ACC112 (cell line): ENCODE measurements around the gene IER2.
"Not testable (repeated sequence)": the region's sequence is repeated elsewhere in the genome, so short reads cannot be mapped to it uniquely, and the experiment has no call there.

Source experiments
- H2AFZ ChIP-seq: fragments of 200-600 bp; sonication (generic); one replicate; pipeline ENCODE4 v1.6.0; 2017; ENCODE audit warnings: antibody characterized with exemption, low read length; ENCODE audit not compliant: unreplicated experiment
- H3K27ac ChIP-seq: fragments of 200-600 bp; sonication (generic); 2 replicates; pipeline ENCODE4 v1.5.1; 2014; ENCODE audit warnings: low read depth, mild to moderate bottlenecking, antibody characterized with exemption, low read length, moderate library complexity
- H3K27me3 ChIP-seq: fragments of 200-600 bp; sonication (generic); 2 replicates; pipeline ENCODE4 v1.6.1; 2014; ENCODE audit warnings: mild to moderate bottlenecking, antibody characterized with exemption, low read length, moderate library complexity, mixed read lengths; ENCODE audit not compliant: insufficient read depth
- H3K36me3 ChIP-seq: fragments of 200-600 bp; sonication (generic); 2 replicates; pipeline ENCODE4 v1.6.1; 2016; ENCODE audit warnings: mild to moderate bottlenecking, antibody characterized with exemption, low read length, moderate library complexity, mixed read lengths; ENCODE audit not compliant: insufficient read depth
- H3K4me1 ChIP-seq: fragments of 200-600 bp; sonication (generic); one replicate; pipeline ENCODE4 v1.6.1; 2016; ENCODE audit warnings: low read length, mixed read lengths; ENCODE audit not compliant: insufficient read depth, unreplicated experiment, control insufficient read depth
- H3K4me3 ChIP-seq: fragments of 200-600 bp; sonication (generic); 2 replicates; pipeline ENCODE4 v1.5.1; 2014; ENCODE audit warnings: mild to moderate bottlenecking, low read depth, low read length
- H3K79me2 ChIP-seq: fragments of 200-600 bp; sonication (generic); one replicate; pipeline ENCODE4 v1.6.0; 2016; ENCODE audit warnings: low read length; ENCODE audit not compliant: control insufficient read depth, unreplicated experiment, insufficient read depth

Gene IER2

DNA sequence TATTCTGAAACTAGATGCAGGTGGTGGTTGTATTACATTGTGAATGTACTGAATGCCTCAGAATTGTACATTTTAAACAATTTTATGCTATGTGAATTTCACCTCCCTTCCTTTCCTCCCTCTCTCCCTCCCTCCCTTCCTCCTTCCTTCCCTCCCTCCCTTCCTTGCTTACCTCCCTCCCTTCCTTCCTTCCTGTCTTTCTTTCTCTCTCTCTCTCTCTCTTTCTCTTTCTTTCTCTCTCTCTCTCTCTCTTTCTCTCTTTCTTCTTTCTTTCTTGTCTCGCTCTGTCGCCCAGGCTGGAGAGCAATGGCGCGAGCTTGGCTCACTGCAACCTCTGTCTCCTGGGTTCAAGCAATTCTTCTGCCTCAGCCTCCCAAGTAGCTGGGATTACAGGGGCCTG is 37.2 kb downstream of the IER2 start:
- H3K27ac ChIP-seq: no peak overlapping the region
- H3K79me2 ChIP-seq: no peaks in the 10 kb centered on the region
- no peaks in the 10 kb centered on the region for H3K4me1 ChIP-seq
- no peaks in the 10 kb centered on the region for H3K36me3 ChIP-seq
- no peaks in the 10 kb centered on the region for H3K27me3 ChIP-seq
- no peak overlapping the region for H2AFZ ChIP-seq
- no peak overlapping the region for H3K4me3 ChIP-seq

DNA sequence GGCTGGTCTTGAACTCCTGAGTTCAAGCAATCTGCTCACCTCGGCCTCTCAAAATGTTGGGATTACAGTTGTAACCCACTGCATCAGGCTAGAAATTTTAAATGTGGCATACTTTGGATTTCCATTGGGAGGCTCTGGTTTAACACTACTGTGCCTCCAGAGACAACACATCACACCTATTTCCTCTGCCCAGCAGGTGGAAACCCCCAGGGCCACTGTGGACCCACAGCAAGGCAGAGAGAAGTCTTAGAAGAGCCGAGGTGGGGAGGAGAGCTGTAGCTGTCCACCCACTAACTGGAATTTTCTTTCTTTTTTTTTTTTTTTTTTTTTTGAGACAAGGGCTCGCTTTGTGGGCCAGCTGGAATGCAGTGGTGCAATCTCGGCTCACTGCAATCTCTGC is 39.4 kb downstream of the IER2 start:
- no peak overlapping the region for H2AFZ ChIP-seq
- no peaks in the 10 kb centered on the region for H3K27me3 ChIP-seq
- no peak overlapping the region for H3K27ac ChIP-seq
- H3K79me2 ChIP-seq: no peaks in the 10 kb centered on the region
- H3K36me3 ChIP-seq: no peaks in the 10 kb centered on the region
- no peak overlapping the region for H3K4me3 ChIP-seq
- no peaks in the 10 kb centered on the region for H3K4me1 ChIP-seq

GRCh38 chr19:13190781-13191540 is 40.8 kb downstream of the IER2 start:
- no peak overlapping the region for H3K27ac ChIP-seq
- H3K4me3 ChIP-seq: no peak overlapping the region
- no peaks in the 10 kb centered on the region for H3K79me2 ChIP-seq
- H3K36me3 ChIP-seq: no peaks in the 10 kb centered on the region
- no peaks in the 10 kb centered on the region for H3K27me3 ChIP-seq
- H3K4me1 ChIP-seq: no peaks in the 10 kb centered on the region
- H2AFZ ChIP-seq: no peak overlapping the region

GRCh38 chr19:13195678-13196077 is 45.5 kb downstream of the IER2 start:
- no peaks in the 10 kb centered on the region for H3K4me1 ChIP-seq
- no peak overlapping the region for H3K27ac ChIP-seq
- H2AFZ ChIP-seq: no peak overlapping the region
- H3K4me3 ChIP-seq: no peak overlapping the region
- no peaks in the 10 kb centered on the region for H3K36me3 ChIP-seq
- H3K79me2 ChIP-seq: no peaks in the 10 kb centered on the region
- no peaks in the 10 kb centered on the region for H3K27me3 ChIP-seq

- H2AFZ ChIP-seq: no peak overlapping the region
- H3K4me3 ChIP-seq: no peak overlapping the region
- no peaks in the 10 kb centered on the region for H3K36me3 ChIP-seq
- no peak overlapping the region for H3K27ac ChIP-seq
- no peaks in the 10 kb centered on the region for H3K79me2 ChIP-seq
- H3K4me1 ChIP-seq: no peaks in the 10 kb centered on the region
- no peaks in the 10 kb centered on the region for H3K27me3 ChIP-seq
Measured at GRCh38 chr19:13198634-13199033, 48.4 kb downstream of the IER2 start.

GRCh38 chr19:13202112-13202511 is 51.9 kb downstream of the IER2 start:
- H3K4me1 ChIP-seq, H3K79me2 ChIP-seq, H3K27ac ChIP-seq, H2AFZ ChIP-seq, H3K4me3 ChIP-seq, H3K27me3 ChIP-seq, H3K36me3 ChIP-seq: not testable (repeated sequence)
